GM21381 (cell line): Measurements from ENCODE around the gene KYNU.
A peak's percentile ranks its signal among the peaks of the same experiment; 100 is the strongest.
"Not testable (repeated sequence)": the region's sequence is repeated elsewhere in the genome, so short reads cannot be mapped to it uniquely, and the experiment has no call there.

Experiments
- ATAC-seq: cut with Tn5 transposase; IDR thresholded peaks from one replicate; pipeline ENCODE4 v1.9.1; 2021; ENCODE audit warnings: mild to moderate bottlenecking, moderate library complexity; ENCODE audit not compliant: unreplicated experiment

KYNU gene

GRCh38 chr2:142870526-142870925 lies 6.9 kb upstream of the KYNU start:
- ATAC-seq: no peak

GRCh38 chr2:142871396-142871795 lies 6.1 kb upstream of the KYNU start:
- no peak for ATAC-seq

GRCh38 chr2:142872882-142873724 lies 4.4 kb upstream of the KYNU start:
- ATAC-seq: no peak

DNA sequence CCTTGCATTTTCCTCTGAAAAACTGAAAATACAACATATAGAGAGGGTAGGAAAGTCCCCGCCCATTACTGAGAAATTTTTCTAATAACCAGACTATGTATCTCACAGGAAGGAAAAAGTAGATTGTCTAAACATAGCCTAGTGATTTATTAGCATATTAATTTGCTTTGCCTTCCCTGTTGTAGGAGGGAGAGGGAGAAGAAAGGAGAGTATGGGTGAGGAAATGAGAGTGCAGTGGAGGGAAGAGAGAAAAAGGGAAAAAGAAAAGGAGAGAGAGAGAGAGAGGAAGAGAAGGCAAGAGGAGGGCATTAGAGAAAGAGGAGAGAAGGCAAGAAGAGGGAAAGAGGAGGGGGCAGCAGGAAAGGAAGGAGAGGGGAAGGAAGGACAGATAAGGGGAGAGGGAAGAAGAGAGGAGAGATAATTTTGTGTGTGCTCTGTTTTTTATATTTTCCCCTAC lies 3.6 kb upstream of the KYNU start:
- ATAC-seq: no peak

- no peak for ATAC-seq
Observed at GRCh38 chr2:142874293-142874814, 3.1 kb upstream of the KYNU start.

- no peak for ATAC-seq
Observed at GRCh38 chr2:142875010-142875409, 2.5 kb upstream of the KYNU start.

DNA sequence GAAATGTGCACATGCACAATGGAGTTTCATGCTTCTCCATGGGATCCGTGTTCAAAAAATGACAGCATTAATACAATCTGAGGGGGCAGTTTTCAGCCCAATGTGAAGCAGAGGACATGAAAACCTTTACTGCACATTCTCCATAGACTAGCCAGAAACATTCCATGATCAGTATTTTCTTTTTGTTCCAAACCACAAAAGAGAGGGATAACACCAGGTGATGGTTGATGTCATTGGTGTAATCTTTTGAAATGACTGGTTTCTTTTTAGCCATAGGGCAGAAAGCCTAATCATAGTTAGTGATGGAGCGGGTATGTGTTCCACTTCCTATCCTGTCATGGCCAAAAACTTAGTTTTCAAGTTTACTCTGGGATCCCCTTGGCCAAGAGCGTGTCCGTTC lies 1.8 kb upstream of the KYNU start:
- ATAC-seq: no peak

DNA sequence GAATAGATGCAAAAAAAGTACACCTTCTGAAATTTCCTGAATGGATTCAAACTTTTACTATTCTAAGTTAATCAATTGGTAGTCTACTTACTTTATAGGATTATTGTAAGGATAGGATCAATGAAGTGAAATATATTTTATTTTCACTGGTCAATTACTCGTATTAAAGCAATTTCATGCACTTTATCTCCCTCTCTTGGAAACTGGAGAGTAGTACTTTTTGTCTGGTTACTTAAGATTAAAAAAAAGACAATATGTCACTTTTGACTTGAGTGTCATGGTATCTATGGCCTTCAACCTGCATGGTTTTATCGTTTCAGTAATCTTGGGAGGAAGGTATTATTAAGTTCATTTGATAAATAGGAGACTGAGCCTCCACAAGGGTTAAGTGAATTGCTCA lies 1.0 kb upstream of the KYNU start:
- ATAC-seq: no peak

- ATAC-seq: peak; percentile 29
Observed at GRCh38 chr2:142878031-142878678, 691 bp downstream of the KYNU start.

DNA sequence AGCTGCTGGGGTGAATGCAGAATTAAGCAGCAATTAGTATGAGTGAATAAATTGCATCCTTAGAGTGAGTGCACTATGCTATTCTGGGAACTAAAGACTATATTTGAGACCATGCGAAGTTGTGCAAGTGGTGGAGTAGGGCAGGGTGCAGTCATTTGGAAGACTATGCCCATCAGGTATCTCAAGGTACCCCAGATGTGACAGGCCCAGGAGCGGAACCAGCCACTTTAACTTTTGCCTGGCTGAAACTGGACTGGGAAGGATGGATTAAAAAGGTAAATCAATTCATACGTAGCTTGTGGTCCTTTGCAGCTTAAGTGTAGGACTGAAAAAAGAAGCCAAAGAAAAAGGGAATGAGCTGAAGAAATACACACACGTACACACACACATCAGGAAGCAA lies 1.7 kb downstream of the KYNU start:
- ATAC-seq: no peak

- ATAC-seq: no peak
Observed at GRCh38 chr2:142880279-142880678, 2.8 kb downstream of the KYNU start.

DNA sequence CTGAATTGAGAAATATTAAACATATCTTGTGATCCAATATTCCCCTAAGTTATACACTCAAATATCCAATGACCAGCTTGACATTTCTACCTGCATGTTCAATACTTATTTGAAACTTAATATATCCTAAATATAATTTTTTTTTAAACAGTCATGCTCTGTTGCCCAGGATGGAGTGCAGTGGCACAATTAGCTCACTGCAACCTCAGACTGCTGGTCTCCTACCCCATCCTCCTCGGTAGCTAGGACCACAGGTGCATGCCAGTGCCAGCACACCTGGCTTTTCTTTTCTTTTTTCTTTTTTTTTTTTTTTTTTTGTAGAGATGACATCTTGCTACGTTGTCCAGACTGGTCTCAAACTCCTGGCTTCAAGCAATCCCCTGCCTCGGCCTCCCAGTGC lies 4.2 kb downstream of the KYNU start:
- no peak for ATAC-seq

DNA sequence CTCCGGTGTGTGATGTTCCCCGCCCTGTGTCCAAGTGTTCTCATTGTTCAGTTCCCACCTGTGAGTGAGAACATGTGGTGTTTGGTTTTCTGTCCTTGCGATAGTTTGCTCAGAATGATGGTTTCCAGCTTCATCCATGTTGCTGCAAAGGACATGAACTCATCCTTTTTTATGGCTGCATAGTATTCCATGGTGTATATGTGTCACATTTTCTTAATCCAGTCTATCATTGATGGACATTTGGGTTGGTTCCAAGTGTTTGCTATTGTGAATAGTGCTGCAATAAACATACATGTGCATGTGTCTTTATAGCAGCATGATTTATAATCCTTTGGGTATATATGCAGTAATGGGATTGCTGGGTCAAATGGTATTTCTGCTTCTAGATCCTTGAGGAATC lies 5.0 kb downstream of the KYNU start:
- not testable (repeated sequence) for ATAC-seq

DNA sequence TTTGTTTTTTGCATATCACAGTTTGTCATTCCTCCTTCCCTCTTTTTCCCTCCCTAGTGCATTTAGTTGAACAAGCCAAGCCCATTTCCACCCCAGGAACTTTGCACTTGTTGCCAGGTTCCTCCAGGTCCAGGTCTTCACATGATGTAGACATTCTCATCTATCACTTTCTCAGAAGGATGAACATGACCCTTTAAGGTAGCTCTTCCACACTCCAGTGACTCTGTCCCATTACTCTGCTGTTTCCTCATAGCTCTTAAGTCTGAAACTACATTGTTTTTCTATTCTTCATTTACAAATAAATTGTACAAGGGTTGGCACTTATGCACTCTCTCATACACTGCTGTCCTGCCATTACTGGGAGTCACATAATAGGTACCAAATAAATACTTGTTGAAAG lies 6.1 kb downstream of the KYNU start:
- ATAC-seq: no peak

- no peak for ATAC-seq
Observed at GRCh38 chr2:142885543-142885942, 8.1 kb downstream of the KYNU start.

DNA sequence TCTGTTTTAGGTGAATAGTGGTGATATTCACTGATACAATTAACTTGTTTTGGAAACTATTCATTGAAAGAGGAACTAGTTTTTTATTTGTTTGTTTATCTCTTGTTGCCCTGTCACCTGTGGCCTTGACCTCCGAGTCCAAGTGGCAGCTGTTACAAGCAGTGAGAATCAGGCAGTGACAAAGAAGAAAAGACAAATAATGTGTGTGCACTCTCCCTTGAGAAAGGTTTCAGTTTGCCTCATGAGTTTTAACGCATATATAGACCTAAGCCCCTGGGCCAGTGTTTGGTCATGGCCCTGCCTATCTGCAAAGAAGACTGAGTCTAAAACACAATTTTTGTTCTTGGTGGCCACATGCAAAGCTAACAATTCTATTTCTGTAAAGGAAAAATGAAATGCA lies 15.3 kb downstream of the KYNU start:
- peak; percentile 97 for ATAC-seq

DNA sequence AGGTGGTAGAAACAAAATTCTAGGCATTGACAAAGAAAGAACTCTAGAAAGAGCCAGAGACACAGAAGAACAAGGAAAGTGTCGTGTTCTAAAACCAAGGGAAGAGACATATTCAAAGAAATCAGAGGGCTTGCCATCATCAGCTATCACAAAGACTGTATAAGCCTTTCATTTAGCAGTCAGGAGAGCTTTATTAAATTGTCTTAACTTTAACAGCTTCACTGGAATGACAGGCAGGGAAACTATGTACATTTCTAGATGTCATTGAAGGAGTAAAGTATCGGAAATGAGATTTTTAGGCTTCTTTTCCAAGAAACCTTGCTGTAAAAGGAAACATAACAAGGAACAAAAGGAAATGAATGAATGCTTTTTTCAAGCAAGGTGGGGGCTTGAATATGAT lies 15.8 kb downstream of the KYNU start:
- ATAC-seq: no peak

DNA sequence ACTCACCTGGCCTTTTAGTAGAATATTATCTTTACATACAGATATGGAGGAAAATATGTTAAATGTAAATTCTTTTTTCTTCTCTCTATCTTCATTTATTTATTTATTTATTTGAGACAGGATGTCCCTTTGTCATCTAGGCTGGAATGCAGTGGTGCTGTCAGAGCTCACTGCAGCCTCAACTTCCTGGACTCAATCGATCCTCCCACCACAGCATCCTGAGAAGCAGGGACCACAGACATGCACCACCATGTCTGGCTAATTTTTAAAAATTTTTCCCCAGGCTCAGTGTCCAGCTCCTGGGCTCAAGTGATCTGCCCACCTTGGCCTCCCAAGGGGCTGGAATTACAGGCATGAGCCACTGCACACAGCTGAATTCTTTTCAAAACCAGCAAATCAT lies 20.3 kb downstream of the KYNU start:
- no peak for ATAC-seq

DNA sequence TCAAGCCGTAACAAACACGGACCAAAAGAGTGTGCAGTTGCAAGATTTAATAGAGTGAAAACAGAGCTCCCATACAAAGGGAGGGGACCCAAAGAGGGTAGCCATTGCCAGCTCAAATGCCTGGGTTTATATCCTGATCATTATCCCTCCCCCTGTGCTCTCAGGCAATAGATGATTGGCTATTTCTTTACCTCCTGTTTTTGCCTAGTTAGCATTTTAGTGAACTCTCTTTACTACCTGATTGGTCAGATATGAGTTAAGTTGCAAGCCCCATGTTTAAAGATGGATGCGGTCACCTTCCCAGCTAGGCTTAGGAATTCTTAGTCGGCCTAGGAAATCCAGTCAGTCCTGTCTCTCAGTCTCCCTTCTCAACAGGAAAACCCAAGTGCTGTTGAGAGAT lies 22.9 kb downstream of the KYNU start:
- ATAC-seq: not testable (repeated sequence)

GRCh38 chr2:142901780-142902179 lies 24.3 kb downstream of the KYNU start:
- ATAC-seq: no peak

DNA sequence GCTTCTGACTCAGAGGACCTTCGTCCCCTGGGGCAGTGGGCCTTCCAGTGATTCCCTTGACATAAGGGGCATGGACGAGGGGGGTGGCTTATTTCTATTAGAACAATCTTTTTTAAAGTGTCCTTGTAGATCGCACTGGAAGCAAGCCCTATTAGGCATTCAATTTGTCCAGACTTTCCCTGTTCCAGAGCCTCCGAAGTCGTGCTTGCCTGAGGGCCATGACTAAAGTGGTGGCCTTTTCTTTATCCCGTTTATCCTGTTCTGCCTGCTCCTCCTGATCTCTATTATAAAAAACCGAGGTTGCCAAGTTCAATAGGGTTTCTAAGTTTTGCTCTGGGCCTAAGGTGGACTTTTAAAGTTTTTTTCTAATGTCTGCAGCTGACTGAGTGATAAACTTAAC lies 26.3 kb downstream of the KYNU start:
- not testable (repeated sequence) for ATAC-seq

DNA sequence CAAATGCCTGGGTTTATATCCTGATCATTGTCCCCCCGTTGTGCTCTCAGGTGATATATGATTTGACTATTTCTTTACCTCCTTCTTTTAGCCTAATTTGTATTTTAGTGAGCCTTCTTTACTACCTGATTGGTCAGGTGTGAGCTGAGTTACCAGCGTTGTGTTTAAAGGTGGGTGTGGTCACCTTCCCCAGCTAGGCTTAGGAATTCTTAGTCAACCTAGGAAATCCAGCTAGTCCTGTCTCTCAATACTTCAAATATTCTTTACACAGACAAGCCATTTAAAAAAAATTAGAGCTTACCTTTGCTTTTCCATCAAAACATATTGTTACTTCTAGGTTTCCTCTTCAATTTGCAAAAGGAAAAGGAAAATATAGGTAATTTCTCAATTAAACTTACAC lies 30.2 kb downstream of the KYNU start:
- ATAC-seq: no peak
